Measurements from ENCODE around the gene SBDS.
"Not testable (repeated sequence)": the region's sequence is repeated elsewhere in the genome, so short reads cannot be mapped to it uniquely, and the experiment has no call there.

Gene SBDS

GRCh38 chr7:66994691-66995049, 716 bp downstream of the SBDS start:
- FAIRE-seq, result not testable (repeated sequence)

GRCh38 chr7:66994051-66994450, 1.3 kb downstream of the SBDS start:
- FAIRE-seq, result not testable (repeated sequence)

DNA sequence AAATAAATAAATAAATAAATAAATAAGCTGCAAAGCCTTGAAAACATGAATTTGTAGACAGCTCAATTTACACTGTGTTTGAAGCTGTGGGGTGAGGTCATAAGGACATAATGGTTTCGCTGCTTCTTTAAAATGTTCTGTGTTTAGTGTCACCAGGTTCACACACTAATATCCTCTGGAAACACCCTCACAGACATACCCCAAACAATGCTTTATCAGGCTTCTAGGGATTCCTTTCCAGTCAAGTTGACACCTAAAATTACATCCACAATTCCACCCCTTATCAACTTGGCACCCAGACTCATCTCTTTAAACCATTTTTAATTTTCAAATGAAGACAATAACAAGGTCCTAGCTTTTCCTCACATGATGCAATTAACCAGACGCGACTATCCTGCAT, 5.8 kb downstream of the SBDS start:
- not testable (repeated sequence) for FAIRE-seq

DNA sequence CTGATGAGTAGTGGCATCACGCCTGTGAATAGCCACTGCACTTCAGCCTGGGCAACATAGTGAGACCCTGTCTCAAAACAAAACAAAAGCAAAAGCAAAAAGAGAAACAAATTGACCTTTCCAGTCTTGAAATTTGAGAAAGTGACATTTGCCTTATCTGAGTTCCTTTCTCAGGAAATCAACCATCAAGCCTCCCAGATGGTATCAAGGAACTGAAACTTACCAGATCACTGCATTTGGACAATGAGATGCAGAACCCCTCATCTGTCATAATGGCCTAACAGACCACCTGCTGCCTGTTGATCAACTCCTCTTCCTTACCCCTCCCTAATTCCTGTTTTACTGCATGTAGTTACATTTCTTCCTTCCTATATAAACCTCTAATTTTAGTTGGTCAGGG, 15.1 kb downstream of the SBDS start:
- FAIRE-seq, result not testable (repeated sequence)

DNA sequence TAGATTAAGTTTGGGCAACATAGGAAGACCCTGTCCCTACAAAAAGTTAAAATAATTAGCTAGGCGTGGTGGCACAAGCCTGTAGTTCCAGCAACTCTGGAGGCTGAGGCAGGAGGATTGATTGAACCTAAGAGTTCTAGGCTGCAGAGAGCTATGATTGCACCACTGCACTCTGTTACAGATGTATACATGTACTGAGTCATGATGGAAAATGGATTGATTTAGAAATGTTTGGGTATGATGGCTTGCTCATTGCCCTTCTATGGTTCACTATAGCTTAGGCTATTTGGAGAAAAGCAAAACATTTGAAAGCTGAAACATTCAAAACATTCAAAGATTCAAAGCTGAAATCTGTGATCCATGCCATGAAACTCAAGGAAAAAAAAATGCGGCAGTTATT, 16.4 kb downstream of the SBDS start:
- FAIRE-seq, result not testable (repeated sequence)

DNA sequence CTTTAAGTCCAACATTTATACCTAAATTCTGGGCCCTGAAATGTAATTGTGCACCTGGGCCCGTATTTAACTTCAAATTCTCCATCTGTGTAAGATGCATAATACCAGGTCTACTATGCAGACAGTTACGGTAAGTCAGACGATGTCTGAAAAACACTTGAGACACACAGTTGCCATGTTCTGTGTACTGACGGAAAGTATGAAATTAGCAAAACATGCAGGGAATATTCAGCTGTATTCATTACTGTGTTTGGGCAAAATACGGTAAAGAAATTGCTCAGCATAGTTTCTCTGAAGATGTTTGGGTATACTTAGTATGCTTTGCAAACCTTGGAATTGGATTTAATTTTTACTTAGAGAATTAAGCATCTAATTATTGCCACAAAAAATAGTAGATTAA, 17.1 kb downstream of the SBDS start:
- not testable (repeated sequence) for FAIRE-seq

GRCh38 chr7:66974986-66975590, 20.3 kb downstream of the SBDS start:
- no peak for FAIRE-seq

DNA sequence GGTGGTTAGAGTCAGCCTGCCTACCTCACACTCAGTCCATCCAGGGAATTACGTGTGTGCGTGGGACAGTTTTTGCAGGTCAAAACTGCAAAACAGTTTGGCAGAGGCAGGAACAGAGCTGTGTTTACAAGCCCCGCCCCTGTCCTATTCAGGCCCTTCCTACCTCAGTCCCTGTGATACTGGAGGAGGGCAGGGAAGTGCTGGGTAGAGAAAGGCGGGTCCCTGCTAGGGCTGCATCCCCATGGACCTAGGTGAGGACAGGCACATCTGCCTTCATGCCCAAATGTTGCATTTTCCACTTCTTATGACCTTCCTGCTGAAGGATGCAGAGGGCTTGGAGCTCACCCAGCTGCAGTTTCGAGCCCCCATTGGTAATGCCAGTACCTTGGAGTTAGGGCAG, 25.1 kb downstream of the SBDS start:
- no peak for FAIRE-seq

DNA sequence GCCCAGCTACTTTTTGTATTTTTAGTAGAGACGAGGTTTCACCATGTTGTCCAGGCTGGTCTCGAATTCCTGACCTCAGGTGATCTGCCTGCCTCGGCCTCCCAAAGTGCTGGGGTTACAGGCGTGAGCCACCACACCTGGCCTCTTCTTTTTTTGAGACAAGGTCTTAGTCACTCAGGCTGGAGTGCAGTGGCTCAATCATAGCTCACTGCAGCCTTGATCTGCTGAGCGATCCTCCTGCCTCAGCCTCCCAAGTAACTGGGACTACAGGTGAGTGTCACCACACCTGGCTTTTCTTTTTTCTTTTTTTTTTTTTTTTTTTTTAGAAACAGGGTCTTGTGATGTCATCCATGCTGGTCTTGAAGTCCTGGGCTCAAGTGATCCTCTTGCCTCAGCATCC, 26.4 kb downstream of the SBDS start:
- FAIRE-seq, result not testable (repeated sequence)

- FAIRE-seq, result no peak
These were observed 28.4 kb downstream of the SBDS start for GRCh38 chr7:66967029-66967428.

- FAIRE-seq, result no peak
These were observed 31.0 kb downstream of the SBDS start for GRCh38 chr7:66964411-66964810.

DNA sequence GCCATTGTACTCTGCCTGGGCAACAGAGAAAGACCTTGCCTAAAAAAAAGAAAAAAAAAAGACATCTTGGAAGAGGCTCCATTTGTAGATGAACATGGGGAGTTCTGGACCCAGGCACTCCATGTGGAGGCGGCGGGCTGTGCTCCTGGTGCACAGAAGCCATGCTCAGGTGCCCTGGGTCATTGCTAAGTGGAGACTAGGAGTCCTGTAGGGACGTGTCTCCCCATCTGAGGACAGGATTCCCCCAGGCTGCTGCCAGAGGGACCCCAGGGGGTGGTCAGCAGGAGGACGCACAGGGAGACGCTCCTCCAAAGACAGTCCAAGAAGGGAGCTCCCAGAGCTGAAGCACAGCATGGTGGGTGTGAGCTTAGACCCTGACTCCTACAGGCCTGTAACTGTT, 34.3 kb downstream of the SBDS start:
- FAIRE-seq, result no peak

DNA sequence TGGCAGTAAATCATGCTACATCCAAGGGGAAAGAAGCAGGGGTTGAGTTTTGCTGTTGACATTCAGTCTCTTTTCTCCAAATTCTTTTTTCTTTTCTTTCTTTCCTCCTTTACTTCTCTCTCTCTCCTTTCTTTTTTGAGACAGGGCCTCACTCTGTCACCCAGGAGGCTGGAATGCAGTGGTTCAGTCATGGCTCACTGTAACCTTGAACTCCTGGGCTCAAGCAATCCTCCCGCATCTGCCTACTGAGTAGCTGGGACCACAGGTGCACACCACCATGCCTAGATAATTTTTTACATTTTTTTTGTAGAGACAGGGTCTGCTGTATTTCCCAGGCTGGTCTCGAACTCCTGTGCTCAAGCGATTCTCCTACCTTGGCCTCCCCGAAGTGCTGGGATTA, 35.2 kb downstream of the SBDS start:
- no peak for FAIRE-seq

GRCh38 chr7:66958538-66959350, 36.6 kb downstream of the SBDS start:
- FAIRE-seq, result no peak

GRCh38 chr7:66957595-66958290, 37.6 kb downstream of the SBDS start:
- FAIRE-seq, result no peak

DNA sequence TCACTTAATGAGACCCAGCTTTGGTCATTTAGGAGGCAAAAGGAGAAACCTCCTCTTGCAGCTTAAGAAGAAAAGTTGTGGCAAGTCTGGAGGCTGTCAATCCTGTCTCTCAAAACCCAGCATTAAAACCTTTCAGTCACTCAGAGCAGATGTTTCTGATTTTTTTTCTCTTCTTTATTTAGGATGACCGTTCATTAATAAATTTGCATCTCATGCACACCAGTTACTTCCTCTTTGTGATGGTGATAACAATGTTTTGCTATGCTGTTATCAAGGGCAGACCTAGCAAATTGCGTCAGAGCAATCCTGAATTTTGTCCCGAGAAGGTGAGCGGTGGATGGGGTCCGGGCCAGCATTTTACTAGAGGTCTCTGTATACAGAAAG, 42.4 kb downstream of the SBDS start:
- no peak for FAIRE-seq

DNA sequence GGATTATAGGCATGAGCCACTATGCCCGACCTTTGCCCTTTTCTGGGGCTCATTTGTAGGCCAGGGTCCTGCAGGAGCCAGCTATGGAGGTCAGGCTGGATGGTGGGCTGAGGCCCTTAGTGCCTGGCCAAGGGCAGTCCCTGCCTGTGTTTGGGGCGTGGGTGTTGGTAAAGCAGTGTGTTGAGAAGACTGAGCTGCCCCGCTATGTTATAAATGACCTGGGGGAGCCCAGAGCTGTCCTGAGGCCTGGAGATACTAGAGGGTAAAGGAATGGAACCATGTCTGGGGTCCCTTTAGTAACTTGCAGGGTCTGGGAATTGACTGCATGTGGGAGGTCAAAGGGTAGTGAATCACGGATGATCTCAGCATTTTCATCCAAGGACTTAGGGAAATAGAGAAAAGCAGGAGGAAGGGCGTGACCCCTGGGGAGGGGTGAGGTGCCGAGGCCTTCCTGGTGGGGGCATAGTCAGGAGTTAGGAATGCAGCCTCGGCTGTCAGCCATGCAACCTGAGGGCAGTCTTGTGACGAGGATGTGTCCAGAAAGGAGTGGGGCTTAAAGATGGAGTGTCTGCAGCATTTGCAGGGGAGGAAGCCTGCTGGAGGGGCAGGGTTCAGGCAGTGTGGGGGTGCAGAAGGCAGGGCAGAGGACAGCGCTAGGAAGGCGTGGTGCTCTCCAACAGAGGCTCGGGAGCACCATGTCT, 42.9 kb downstream of the SBDS start:
- no peak for FAIRE-seq

GRCh38 chr7:66950763-66951162, 44.6 kb downstream of the SBDS start:
- FAIRE-seq, result no peak

GRCh38 chr7:66950311-66950710, 45.1 kb downstream of the SBDS start:
- no peak for FAIRE-seq

GRCh38 chr7:66948480-66949109, 46.8 kb downstream of the SBDS start:
- FAIRE-seq, result no peak

- FAIRE-seq, result no peak
These were observed 48.8 kb downstream of the SBDS start for GRCh38 chr7:66946545-66946944.

DNA sequence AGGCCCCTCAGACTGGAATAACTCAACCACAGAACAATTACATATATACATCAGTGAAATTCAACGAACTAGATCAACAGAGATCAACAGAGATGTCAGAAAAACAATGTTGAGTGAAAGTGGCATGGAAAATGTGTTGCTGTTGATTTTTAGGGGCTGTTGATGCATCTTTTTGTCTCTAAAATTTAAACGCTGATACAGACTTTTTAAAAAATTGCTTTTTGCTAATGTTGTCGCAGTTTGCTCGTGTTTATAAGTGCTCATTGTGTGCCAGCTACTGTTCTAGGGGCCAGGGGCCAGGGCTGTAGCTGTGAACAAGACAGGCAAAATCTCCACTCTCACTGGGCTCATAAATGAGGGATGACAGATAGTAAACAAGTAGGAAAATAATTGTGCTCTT, 56.1 kb downstream of the SBDS start:
- no peak for FAIRE-seq

GRCh38 chr7:66937940-66938339, 57.4 kb downstream of the SBDS start:
- FAIRE-seq, result no peak

Data from G401.6 (cell line).